ENCODE results near the gene OPA1. TPM values are rescaled to one million over a fixed set of nuclear protein-coding genes. Genes with fewer than 3 reads are reported as not detected.

The OPA1 gene
- total RNA-seq, 1 donor from 2014 or later = 54.6 TPM

GRCh38 chr3:193746832-193747231 is 153.8 kb downstream of the OPA1 start:
- Mint-ChIP-seq H3K9me3 (ENCODE audit: low read depth) (peaks cover 7% of the 10 kb centered on the region), H3K27me3 (ENCODE audit: low read depth) (peaks cover 37% of the 10 kb centered on the region), H3K27ac (ENCODE audit: unreplicated experiment) (no peak overlapping the region), H3K4me3 (ENCODE audit: unreplicated experiment) (no peak overlapping the region), H3K36me3 (ENCODE audit: low read depth) (peaks cover 4% of the 10 kb centered on the region), H3K4me1 (ENCODE audit: low read depth) (no peaks in the 10 kb centered on the region)
- no peak for TF ChIP-seq CTCF (IDR thresholded peaks at IDR 0.05)
- no peak for DNase-seq (ENCODE audit: low spot score)

Other genes starting within 250 kb of the OPA1 start
- gene ATP13A5, start 214.5 kb upstream of the OPA1 start, total RNA-seq = not detected in 3 replicates
- not detected in 3 replicates for gene ATP13A4, start 38.3 kb upstream of the OPA1 start, total RNA-seq